Dermis lymphatic vessel endothelial cell (primary cell): Measurements from ENCODE around the gene CFL2. TPM values are rescaled to one million over a fixed set of nuclear protein-coding genes. Genes with fewer than 3 reads are reported as not detected.

Experiments used
- total RNA-seq: library from RNA; depleted of rRNA; stranded (reverse); fragments of >200 nt; gene quantifications from 2 replicates; pipeline ENCODE4 v1.2.1, GENCODE V29; 2014

CFL2 gene
- 58.4 and 61.5 TPM in 2 replicates for total RNA-seq

GRCh38 chr14:34714320-34715126 lies at the start of gene CFL2:
Gene CFL2 (minus strand): TSS chr14:34714593. CDS start chr14:34714540, 53 bp downstream.

Other genes starting within 250 kb of the CFL2 start
- gene EAPP, start 174.9 kb downstream of the CFL2 start, total RNA-seq, result 52.9 and 58.3 TPM in 2 replicates
- 93.8 and 133 TPM in 2 replicates for gene SNX6, start 84.4 kb downstream of the CFL2 start, total RNA-seq
- 24.4 and 42.8 TPM in 2 replicates for gene BAZ1A, start 160.8 kb upstream of the CFL2 start, total RNA-seq